Suprapubic skin (tissue), 4 donors: ENCODE measurements around the gene DNAH1.

ENCODE experiments used
- EP300 ChIP-seq: sonication (generic); formaldehyde crosslinking; IDR thresholded peaks from one replicate; pipeline ENCODE4 v1.6.1; 2017; ENCODE audit warnings: antibody characterized with exemption
- POLR2A ChIP-seq, 2 donors: fragments of 450-650 bp; IDR thresholded peaks; one replicate each; pipeline ENCODE4 v1.6.1; 2017; ENCODE audit warnings: antibody characterized with exemption in 2 of 2, mild to moderate bottlenecking in 2 of 2, moderate library complexity in 2 of 2
- POLR2AphosphoS5 ChIP-seq, 3 donors: sonication (generic); formaldehyde crosslinking; IDR thresholded peaks; one replicate each; pipeline ENCODE4 v1.6.1; 2017; ENCODE audit warnings: antibody characterized with exemption in 3 of 3
- TF ChIP-seq, protein P1 (sequence below), 2 donors: fragments of 200-600 bp in 1 of 2; fragments of 450-650 bp in 1 of 2; sonication (generic) in 1 of 2; IDR thresholded peaks; one replicate each; pipeline ENCODE4 v1.5.1; 2016 to 2019; ENCODE audit warnings: antibody characterized with exemption in 2 of 2, mild to moderate bottlenecking in 1 of 2, moderate library complexity in 1 of 2

DNA sequence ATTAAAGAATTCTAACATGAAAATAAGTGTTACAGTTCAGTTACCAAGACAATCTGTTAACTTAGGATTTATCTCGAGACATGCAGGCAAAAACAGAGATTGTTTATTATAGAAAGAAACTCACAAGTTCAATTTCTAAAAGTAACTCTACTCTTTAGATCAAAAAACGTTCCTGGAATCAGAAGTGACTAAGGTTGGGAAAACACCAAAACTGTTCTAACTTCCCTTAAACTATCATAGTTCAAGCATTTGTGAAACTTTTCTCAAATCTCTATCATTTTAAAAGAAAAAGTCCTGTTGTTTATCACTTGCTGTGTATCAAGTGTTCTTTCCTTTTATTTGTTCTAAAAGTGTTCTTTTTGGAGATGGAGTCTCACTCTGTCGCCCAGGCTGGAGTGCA, 46.3 kb upstream of the DNAH1 start:
- TF ChIP-seq, protein P1, sequence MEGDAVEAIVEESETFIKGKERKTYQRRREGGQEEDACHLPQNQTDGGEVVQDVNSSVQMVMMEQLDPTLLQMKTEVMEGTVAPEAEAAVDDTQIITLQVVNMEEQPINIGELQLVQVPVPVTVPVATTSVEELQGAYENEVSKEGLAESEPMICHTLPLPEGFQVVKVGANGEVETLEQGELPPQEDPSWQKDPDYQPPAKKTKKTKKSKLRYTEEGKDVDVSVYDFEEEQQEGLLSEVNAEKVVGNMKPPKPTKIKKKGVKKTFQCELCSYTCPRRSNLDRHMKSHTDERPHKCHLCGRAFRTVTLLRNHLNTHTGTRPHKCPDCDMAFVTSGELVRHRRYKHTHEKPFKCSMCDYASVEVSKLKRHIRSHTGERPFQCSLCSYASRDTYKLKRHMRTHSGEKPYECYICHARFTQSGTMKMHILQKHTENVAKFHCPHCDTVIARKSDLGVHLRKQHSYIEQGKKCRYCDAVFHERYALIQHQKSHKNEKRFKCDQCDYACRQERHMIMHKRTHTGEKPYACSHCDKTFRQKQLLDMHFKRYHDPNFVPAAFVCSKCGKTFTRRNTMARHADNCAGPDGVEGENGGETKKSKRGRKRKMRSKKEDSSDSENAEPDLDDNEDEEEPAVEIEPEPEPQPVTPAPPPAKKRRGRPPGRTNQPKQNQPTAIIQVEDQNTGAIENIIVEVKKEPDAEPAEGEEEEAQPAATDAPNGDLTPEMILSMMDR (IDR thresholded peaks at IDR 0.05), result no peak
- TF ChIP-seq POLR2A (IDR thresholded peaks at IDR 0.05) (no peak), POLR2AphosphoS5 (IDR thresholded peaks at IDR 0.05) (no peak), EP300 (no peak)
